HG03442 (cell line): ENCODE measurements around the gene TRAPPC6A.
A peak's percentile ranks its signal among the peaks of the same experiment; 100 is the strongest.

ENCODE experiments used
- ATAC-seq: cut with Tn5 transposase; IDR thresholded peaks from one replicate; pipeline ENCODE4 v1.9.1; 2021; ENCODE audit warnings: mild to moderate bottlenecking, moderate library complexity; ENCODE audit not compliant: unreplicated experiment

TRAPPC6A gene

GRCh38 chr19:45186509-45187334 lies 8.7 kb upstream of the TRAPPC6A start:
- ATAC-seq: no peak

GRCh38 chr19:45184115-45184514 lies 6.1 kb upstream of the TRAPPC6A start:
- ATAC-seq: no peak

GRCh38 chr19:45182758-45183157 lies 4.7 kb upstream of the TRAPPC6A start:
- ATAC-seq: no peak

- no peak for ATAC-seq
Observed at GRCh38 chr19:45180936-45181335, 2.9 kb upstream of the TRAPPC6A start.

- ATAC-seq: no peak
Observed at GRCh38 chr19:45179892-45180370, 1.9 kb upstream of the TRAPPC6A start.

GRCh38 chr19:45179072-45179891 lies 1.2 kb upstream of the TRAPPC6A start:
- no peak for ATAC-seq

GRCh38 chr19:45178262-45179071 lies 430 bp upstream of the TRAPPC6A start, which contains the start of gene BLOC1S3:
TSS of gene BLOC1S3 (plus strand) at chr19:45178784. CDS start at chr19:45179297, 513 bp downstream.
- ATAC-seq: peak; percentile 79

GRCh38 chr19:45175515-45176345 lies 2.3 kb downstream of the TRAPPC6A start:
- ATAC-seq: no peak

- no peak for ATAC-seq
Observed at GRCh38 chr19:45173816-45174215, 4.2 kb downstream of the TRAPPC6A start.

- no peak for ATAC-seq
Observed at GRCh38 chr19:45172611-45173208, 5.3 kb downstream of the TRAPPC6A start.

GRCh38 chr19:45172173-45172572 lies 5.9 kb downstream of the TRAPPC6A start:
- no peak for ATAC-seq

GRCh38 chr19:45171211-45171623 lies 6.8 kb downstream of the TRAPPC6A start:
- no peak for ATAC-seq

GRCh38 chr19:45170146-45171106 lies 7.6 kb downstream of the TRAPPC6A start:
- no peak for ATAC-seq

- no peak for ATAC-seq
Observed at GRCh38 chr19:45169602-45170001, 8.4 kb downstream of the TRAPPC6A start.

GRCh38 chr19:45168767-45169351 lies 9.2 kb downstream of the TRAPPC6A start:
- ATAC-seq: no peak

GRCh38 chr19:45166723-45167252 lies 11.2 kb downstream of the TRAPPC6A start:
- ATAC-seq: no peak

- ATAC-seq: peak; percentile 56
Observed at GRCh38 chr19:45164577-45165335, 13.3 kb downstream of the TRAPPC6A start.
